ENCODE measurements around the gene METTL5. TPM values are rescaled to one million over a fixed set of nuclear protein-coding genes. Genes with fewer than 3 reads are reported as not detected.
"Not testable (repeated sequence)": the region's sequence is repeated elsewhere in the genome, so short reads cannot be mapped to it uniquely, and the experiment has no call there.

The METTL5 gene
- total RNA-seq, 2 experiments from 2014 or later, result 62.7 to 68.5 TPM

DNA sequence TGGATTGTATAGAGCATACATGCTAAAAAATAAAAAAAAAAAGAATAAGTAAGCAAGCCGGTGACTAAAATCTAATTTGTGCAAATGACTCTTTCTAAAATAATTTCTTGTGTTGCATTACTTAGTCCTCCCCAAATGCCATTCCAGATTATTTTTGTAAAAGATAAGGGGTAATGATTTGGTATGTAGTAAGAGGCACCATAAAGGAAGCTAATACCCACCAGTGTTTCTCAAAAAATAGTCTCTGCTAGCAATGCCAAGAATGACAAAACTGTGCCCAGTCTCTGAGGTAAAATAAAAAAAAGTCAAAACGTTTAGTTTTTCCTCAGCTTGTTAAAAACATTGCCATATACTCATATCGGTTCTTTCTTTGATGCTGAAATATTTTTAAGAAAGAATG is 2.7 kb downstream of the METTL5 start:
- ATAC-seq (no peak), DNase-seq (no peak)
- no peak overlapping the region for H3K4me3 Mint-ChIP-seq
- no peaks in the 10 kb centered on the region for H3K27me3 Mint-ChIP-seq
- H3K9me3 Mint-ChIP-seq (ENCODE audit: low read depth), result no peaks in the 10 kb centered on the region
- CTCF ChIA-PET, result interaction anchor here (1.5 to 1.8 kb wide), 2 partner anchors 10 to 13 kb away, joined by 4 read pairs; no protein-coding TSS in a partner anchor
- no peak overlapping the region for H3K27ac Mint-ChIP-seq
- H3K4me1 Mint-ChIP-seq, result peaks cover 57% of the 10 kb centered on the region
- H3K36me3 Mint-ChIP-seq, result peaks cover 40% of the 10 kb centered on the region

DNA sequence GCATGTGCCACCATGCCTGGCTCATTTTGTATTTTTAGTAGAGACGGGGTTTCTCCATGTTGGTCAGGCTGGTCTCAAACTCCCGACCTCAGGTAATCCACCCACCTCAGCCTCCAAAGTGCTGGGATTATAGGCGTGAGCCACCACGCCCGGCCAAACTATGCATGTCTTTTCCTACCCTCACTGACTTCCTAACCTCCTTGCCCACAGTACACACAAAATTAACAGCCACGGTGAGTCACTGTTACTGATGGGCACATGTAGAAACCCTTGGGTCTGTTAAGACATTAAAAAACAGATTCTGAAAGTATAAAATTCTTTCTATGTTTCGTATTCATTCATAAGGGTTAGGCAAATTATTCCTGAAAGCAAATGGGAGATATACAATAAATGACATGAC is 4.6 kb downstream of the METTL5 start:
- H3K9me3 Mint-ChIP-seq (ENCODE audit: low read depth); ATAC-seq; DNase-seq; H3K27me3 Mint-ChIP-seq; H3K4me3 Mint-ChIP-seq; CTCF ChIA-PET: not testable (repeated sequence)
- peaks cover 57% of the 10 kb centered on the region for H3K36me3 Mint-ChIP-seq
- peak overlapping the region; percentile 50 for H3K27ac Mint-ChIP-seq
- H3K4me1 Mint-ChIP-seq, result peaks cover 52% of the 10 kb centered on the region

DNA sequence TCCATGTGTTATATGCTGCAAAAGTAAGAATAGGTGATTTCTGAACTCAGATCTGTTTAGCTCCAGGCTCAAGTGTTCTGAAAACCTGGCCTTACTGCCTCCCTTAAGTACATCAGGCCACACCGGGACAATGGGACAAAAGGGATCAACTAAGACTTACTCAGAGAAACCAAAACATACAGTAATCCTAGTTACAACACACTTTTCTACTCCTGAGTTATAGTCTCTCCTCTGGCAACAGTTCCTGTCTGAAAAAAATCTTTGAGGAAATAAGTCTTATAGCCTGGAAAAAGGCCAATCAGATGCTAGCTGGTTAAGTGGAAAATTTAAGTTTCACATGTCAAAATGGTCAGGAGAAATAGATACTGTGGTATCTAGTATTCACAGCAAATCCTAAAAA is 5.6 kb downstream of the METTL5 start:
- CTCF ChIA-PET, result interaction anchor here (1.2 to 1.3 kb wide), 2 partner anchors 8 to 10 kb away, joined by 3 read pairs; partner anchors contain the start of gene UBR3
- Mint-ChIP-seq H3K4me3 (no peak overlapping the region), H3K9me3 (ENCODE audit: low read depth) (no peaks in the 10 kb centered on the region), H3K4me1 (peaks cover 48% of the 10 kb centered on the region), H3K36me3 (peaks cover 61% of the 10 kb centered on the region), H3K27ac (peak overlapping the region; percentile 55), H3K27me3 (no peaks in the 10 kb centered on the region)
- no peak for DNase-seq
- no peak for ATAC-seq

DNA sequence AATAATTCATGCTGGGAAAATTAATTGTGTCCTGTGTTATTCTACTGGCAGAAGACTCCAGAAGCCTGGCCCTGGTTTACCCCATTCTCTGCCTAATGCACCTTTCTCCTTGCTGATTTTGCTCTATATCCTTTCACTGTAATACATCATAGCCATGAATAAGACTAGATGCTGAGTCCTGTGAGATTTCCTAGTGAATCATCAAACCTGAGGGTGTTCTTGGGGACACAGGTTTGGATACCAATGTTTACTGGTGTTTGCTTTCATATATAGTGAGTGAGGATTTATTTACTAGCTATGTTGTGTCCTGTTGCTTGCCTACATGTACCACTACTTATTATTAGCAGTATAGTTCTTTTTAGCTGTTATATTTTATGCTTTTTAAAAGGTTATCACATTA is 6.5 kb downstream of the METTL5 start:
- Mint-ChIP-seq H3K4me3 (no peak overlapping the region), H3K36me3 (peaks cover 64% of the 10 kb centered on the region), H3K27ac (no peak overlapping the region), H3K9me3 (ENCODE audit: low read depth) (no peaks in the 10 kb centered on the region), H3K27me3 (no peaks in the 10 kb centered on the region), H3K4me1 (peaks cover 40% of the 10 kb centered on the region)
- CTCF ChIA-PET, result interaction anchor here (1.2 to 1.3 kb wide), 2 partner anchors 9 to 10 kb away, joined by 3 read pairs; partner anchors contain the start of gene UBR3
- DNase-seq (no peak), ATAC-seq (no peak)

DNA sequence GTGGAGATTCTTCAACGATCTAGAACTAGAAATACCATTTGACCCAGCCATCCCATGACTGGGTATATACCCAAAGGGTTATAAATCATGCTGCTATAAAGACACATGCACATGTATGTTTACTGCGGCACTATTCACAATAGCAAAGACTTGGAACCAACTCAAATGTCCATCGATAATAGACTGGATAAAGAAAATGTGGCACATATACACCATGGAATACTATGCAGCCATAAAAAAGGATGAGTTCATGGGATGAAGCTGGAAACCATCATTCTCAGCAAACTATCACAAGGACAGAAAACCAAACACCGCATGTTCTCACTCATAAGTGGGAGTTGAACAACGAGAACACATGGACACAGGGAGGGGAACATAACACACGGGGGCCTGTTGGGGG is 7.3 kb downstream of the METTL5 start:
- ATAC-seq; CTCF ChIA-PET; H3K27ac Mint-ChIP-seq; H3K9me3 Mint-ChIP-seq (ENCODE audit: low read depth); H3K4me3 Mint-ChIP-seq; H3K27me3 Mint-ChIP-seq; DNase-seq: not testable (repeated sequence)
- Mint-ChIP-seq H3K36me3 (peaks cover 63% of the 10 kb centered on the region), H3K4me1 (peaks cover 32% of the 10 kb centered on the region)

DNA sequence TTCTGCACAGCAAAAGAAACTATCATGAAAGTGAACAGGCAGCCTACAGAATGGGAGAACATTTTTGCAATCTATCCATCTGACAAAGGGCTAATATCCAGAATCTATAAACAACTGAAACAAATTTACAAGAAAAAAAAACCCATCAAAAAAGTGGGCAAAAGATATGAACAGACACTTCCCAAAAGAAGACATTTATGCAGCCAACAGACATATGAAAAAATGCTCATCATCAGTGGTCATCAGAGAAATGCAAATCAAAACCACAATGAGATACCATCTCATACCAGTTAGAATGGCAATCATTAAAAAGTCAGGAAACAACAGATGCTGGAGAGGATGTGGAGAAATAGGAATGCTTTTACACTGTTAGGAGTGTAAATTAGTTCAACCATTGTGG is 7.7 kb downstream of the METTL5 start:
- DNase-seq; ATAC-seq; H3K27ac Mint-ChIP-seq; CTCF ChIA-PET; H3K4me3 Mint-ChIP-seq; H3K9me3 Mint-ChIP-seq (ENCODE audit: low read depth); H3K27me3 Mint-ChIP-seq: not testable (repeated sequence)
- H3K36me3 Mint-ChIP-seq, result peaks cover 61% of the 10 kb centered on the region
- peaks cover 29% of the 10 kb centered on the region for H3K4me1 Mint-ChIP-seq

DNA sequence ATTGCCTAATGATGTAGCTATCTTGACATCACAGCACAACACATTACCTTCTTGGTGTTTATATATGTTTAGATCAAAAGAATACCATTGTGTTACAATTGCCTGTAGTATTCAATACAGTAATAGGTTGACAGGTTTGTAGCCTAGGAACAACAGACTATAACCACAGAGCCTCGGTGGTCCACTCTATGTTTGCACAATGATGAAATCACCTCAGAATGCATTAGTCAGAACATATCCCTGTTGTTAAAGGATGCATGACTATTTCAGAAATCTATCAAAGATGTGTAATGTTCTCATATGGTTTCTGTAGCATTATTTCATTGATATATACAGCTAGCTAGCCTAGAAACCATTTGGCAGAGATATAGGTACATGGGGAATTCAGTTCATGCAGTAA is 8.9 kb downstream of the METTL5 start:
- peaks cover 19% of the 10 kb centered on the region for H3K4me1 Mint-ChIP-seq
- peaks cover 61% of the 10 kb centered on the region for H3K36me3 Mint-ChIP-seq
- peak; percentile 39 for ATAC-seq
- H3K27me3 Mint-ChIP-seq, result no peaks in the 10 kb centered on the region
- H3K9me3 Mint-ChIP-seq (ENCODE audit: low read depth), result no peaks in the 10 kb centered on the region
- CTCF ChIA-PET, result interaction anchor here (1.2 to 1.3 kb wide), 3 partner anchors 8 to 13 kb away, joined by 4 to 10 read pairs (median 7); partner anchors contain the start of genes METTL5 and UBR3
- H3K27ac Mint-ChIP-seq, result no peak overlapping the region
- H3K4me3 Mint-ChIP-seq, result no peak overlapping the region
- DNase-seq, result no peak

DNA sequence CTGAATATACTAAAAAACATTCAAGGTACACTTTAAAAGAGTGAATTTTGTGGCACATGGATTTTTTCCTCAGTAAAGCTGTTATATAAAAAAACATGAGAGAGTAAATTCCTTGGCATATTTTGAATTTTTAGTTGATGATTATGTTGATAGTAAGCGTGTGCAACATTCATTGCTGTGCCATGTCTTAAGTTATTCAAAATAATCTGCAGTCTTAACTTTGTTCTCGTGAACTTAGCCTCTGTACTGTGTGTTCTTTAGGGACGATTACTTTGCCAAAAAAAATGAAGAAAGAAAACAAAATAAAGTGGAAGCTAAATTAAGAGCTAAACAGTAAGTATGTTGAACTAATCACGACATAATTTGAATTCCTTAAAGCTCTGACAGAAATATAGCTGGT is 16.5 kb downstream of the METTL5 start:
- no peak overlapping the region for H3K27ac Mint-ChIP-seq
- no peaks in the 10 kb centered on the region for H3K9me3 Mint-ChIP-seq (ENCODE audit: low read depth)
- CTCF ChIA-PET, result interaction anchor here (0.8 to 1.5 kb wide), 4 partner anchors 10 to 16 kb away, joined by 3 to 4 read pairs (median 3); partner anchors contain the start of genes METTL5 and SSB
- H3K27me3 Mint-ChIP-seq, result no peaks in the 10 kb centered on the region
- H3K36me3 Mint-ChIP-seq, result peaks cover 50% of the 10 kb centered on the region
- H3K4me1 Mint-ChIP-seq, result peaks cover 12% of the 10 kb centered on the region
- DNase-seq (no peak), ATAC-seq (no peak)
- H3K4me3 Mint-ChIP-seq, result no peak overlapping the region

DNA sequence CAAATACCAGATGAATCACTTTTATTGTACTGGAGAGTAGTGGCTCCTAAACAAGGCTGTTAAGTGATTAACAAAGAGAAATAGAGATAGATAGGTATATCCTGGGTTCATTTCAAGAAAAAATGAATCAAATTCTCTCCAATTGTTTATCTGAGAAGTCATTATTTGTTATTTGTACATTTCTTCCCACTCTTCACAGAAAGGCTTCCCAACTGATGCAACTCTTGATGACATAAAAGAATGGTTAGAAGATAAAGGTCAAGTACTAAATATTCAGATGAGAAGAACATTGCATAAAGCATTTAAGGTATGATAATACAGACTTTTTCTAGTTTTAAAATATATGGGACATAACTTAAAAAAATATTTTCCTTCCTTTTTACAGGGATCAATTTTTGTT is 18.1 kb downstream of the METTL5 start:
- H3K36me3 Mint-ChIP-seq, result peaks cover 57% of the 10 kb centered on the region
- peaks cover 23% of the 10 kb centered on the region for H3K4me1 Mint-ChIP-seq
- no peak for DNase-seq
- H3K27me3 Mint-ChIP-seq, result no peaks in the 10 kb centered on the region
- CTCF ChIA-PET, result interaction anchor here (2.2 kb wide), 1 partner anchor 18 kb away, joined by 7 read pairs; the partner anchor contains the start of gene METTL5
- ATAC-seq, result no peak
- H3K27ac Mint-ChIP-seq, result no peak overlapping the region
- no peaks in the 10 kb centered on the region for H3K9me3 Mint-ChIP-seq (ENCODE audit: low read depth)
- H3K4me3 Mint-ChIP-seq, result no peak overlapping the region

DNA sequence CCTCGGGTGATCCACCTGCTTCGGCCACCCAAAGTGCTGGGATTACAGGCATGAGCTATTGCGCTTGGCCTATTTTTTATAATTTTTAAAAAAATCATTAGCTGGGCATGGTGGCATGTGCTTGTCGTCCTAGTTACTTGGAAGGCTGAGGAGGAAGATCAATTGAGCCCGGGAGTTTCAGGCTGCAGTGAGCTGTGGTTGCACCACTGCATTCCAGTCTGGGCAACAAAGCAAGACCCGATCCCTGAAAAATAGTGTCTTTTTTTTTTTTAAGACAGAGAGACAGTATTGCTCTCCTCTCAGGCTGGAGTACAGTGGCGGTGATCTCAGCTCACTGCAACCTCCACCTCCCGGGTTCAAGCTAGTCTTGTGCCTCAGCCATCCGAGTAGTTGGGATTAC is 21.2 kb downstream of the METTL5 start:
- no peak for ATAC-seq
- CTCF ChIA-PET, result interaction anchor here (1.0 to 3.0 kb wide), 2 partner anchors 12 to 21 kb away, joined by 4 to 16 read pairs; partner anchors contain the start of gene METTL5
- H3K4me3 Mint-ChIP-seq, result no peak overlapping the region

DNA sequence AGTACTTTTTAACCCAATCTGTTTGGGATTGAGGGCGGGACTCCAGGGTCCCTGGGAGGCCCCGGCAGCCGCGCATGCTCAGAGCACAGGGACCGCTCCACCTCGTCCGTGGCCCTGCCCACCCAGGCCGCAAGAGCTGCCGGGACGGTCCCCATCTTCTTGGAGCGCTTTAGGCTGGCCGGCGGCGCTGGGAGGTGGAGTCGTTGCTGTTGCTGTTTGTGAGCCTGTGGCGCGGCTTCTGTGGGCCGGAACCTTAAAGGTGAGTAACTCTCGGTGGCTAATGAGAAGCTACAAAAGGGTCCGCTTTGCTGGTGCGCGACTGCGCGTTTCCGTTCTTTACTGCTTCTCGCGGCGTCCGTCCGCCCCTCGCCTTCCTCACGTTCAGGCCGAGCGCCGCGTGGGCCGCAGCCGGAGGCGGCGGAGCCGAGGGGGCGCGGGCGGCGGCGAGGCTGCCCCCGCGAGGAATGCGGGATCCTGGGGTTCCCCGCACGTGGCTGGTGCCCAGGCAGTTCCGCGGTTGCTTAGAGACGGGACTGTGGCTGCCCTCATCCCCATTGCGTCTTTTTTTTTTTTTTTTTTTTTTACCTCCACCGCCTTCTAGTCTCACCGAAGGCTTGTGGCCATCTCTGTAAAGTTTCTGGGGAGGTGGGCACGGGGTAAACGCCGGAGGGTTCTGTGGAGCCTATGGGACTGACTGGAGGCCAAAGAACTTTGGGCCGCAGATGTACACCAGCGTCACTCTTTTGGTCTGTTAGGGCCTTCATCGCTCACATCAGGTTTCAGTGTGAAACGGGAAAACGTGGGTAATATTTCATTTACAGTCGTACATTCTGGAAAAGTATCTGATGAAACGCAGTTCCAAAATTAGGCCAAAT is 25.8 kb downstream of the METTL5 start, which contains the start of gene SSB:
TSS of gene SSB (plus strand) at position 154 of the 875 bp plus-strand sequence. CDS start 2,090 bp downstream, outside the sequence.
- Mint-ChIP-seq H3K27me3 (peaks cover 5% of the 10 kb centered on the region), H3K4me1 (peaks cover 37% of the 10 kb centered on the region), H3K9me3 (ENCODE audit: low read depth) (no peaks in the 10 kb centered on the region), H3K27ac (peak within 1 kb of the TSS; percentile 92), H3K4me3 (peak within 1 kb of the TSS; percentile 90), H3K36me3 (peaks cover 22% of the 10 kb centered on the region)
- DNase-seq (peak; percentile 98), ATAC-seq (peak; percentile 96)
- CTCF ChIA-PET, result interaction anchor here (0.6 to 1.6 kb wide), 6 partner anchors 10 to 320 kb away, joined by 3 to 5 read pairs (median 3); partner anchors contain the start of genes BBS5, METTL5 and UBR3

More for the DNA sequence above, 21.2 kb downstream of the METTL5 start:
- Mint-ChIP-seq H3K27me3 (no peaks in the 10 kb centered on the region), H3K36me3 (peaks cover 48% of the 10 kb centered on the region), H3K4me1 (peaks cover 37% of the 10 kb centered on the region), H3K9me3 (ENCODE audit: low read depth) (no peaks in the 10 kb centered on the region), H3K27ac (no peak overlapping the region)
- DNase-seq, result no peak

DNA sequence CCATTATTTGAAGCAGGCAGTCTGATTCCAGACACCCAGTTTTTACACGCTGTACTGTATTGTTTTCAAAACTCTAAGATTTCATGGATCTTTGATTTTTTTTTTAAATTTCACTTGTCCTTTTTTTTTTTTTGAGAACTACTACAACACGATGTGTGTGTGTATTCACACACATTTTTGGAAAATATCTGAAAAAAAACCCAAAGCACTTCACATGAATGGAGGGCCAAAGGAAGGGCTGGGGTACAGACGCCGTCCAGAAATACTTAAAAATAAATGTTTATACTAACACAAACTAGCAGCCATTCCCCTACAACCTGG is 26.3 kb downstream of the METTL5 start:
- CTCF ChIA-PET, result interaction anchor here (0.6 to 1.6 kb wide), 5 partner anchors 10 to 319 kb away, joined by 3 to 5 read pairs (median 3); partner anchors contain the start of genes BBS5 and METTL5
- Mint-ChIP-seq H3K27ac (peak overlapping the region; percentile 82), H3K27me3 (peaks cover 5% of the 10 kb centered on the region), H3K9me3 (ENCODE audit: low read depth) (no peaks in the 10 kb centered on the region), H3K4me1 (peaks cover 33% of the 10 kb centered on the region), H3K36me3 (peaks cover 21% of the 10 kb centered on the region), H3K4me3 (peak overlapping the region; percentile 90)
- ATAC-seq (no peak), DNase-seq (no peak)

DNA sequence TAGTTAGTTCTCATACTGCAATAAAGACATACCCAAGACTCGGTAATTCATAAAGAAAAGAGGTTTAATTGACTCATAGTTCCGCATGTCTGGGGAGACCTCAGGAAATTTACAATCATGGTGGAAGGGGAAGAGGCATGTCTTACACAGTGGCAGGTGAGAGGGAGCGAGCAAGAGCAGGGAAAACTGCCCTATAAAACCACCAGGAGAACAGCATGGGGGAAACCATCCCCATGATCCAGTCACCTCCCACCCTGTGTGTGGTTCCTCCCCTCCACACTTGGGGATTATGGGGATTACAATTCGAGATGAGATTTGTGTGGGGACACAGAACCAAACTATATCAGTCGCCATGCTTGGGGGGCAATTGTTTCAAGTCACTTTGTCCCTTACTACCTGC is 27.1 kb downstream of the METTL5 start:
- CTCF ChIA-PET, result no interaction called here
- Mint-ChIP-seq H3K36me3 (peaks cover 18% of the 10 kb centered on the region), H3K4me3 (peak overlapping the region; percentile 32), H3K27me3 (peaks cover 5% of the 10 kb centered on the region), H3K4me1 (peaks cover 30% of the 10 kb centered on the region), H3K27ac (no peak overlapping the region), H3K9me3 (ENCODE audit: low read depth) (no peaks in the 10 kb centered on the region)
- ATAC-seq (no peak), DNase-seq (no peak)
